Body of pancreas (tissue), 4 donors: ENCODE measurements around the gene TPSB2.

Source experiments
- CTCF ChIP-seq, 7 experiments: fragments of 450-650 bp in 4 of 7; fragments of 200-600 bp in 3 of 7; sonication (generic) in 3 of 7; IDR thresholded peaks; one replicate each; pipeline ENCODE4 v1.5.1; 2016 to 2019; ENCODE audit warnings: antibody characterized with exemption in 7 of 7
- POLR2A ChIP-seq, 3 donors: fragments of 450-650 bp; IDR thresholded peaks; one replicate each; pipeline ENCODE4 v1.6.1; 2016; ENCODE audit warnings: antibody characterized with exemption in 3 of 3, mild to moderate bottlenecking in 2 of 3

- TF ChIP-seq POLR2A (IDR thresholded peaks at IDR 0.05): no peak
- TF ChIP-seq CTCF (IDR thresholded peaks at IDR 0.05): no peak
These were observed 8.9 kb downstream of the TPSB2 start for GRCh38 chr16:1220841-1221627.
